WI38 (cell line): ENCODE data around the gene MB.

Experiments used
- H3K4me3 ChIP-seq: 2 replicates; pipeline ENCODE4 v1.5.1; 2011; ENCODE audit warnings: low read depth, mild to moderate bottlenecking, control low read depth, low read length
- TF ChIP-seq, protein P1 (sequence below): IDR thresholded peaks from 2 replicates; pipeline ENCODE4 v1.5.1; 2012; ENCODE audit warnings: low read depth, mild to moderate bottlenecking, control low read depth, low read length

Gene MB

DNA sequence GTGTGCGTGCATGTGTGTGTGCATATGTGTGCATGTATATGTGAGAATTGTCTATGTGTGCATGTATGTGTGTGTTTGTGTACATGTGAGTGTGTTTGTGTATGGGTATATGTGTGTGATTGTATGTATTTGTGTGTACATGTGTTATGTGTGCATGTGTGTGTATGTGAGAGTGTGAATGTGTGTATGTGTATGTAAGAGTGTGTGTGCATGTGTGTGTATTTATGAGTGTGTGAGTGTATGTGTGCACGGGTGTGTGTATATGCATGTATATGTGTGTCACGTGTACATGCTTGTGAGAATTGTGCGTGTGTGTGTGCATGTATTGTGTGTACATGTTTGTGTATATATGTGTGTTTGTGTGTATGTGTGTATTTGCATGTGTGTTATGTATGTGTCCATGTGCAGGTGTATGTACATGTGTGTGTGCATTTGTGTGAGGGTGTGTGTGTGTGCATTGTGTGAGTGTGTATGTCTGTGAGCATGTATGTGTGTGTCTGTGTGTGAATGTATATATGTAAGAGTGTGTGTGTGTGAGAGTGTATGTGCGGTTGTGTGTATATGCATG, 16.0 kb downstream of the MB start:
- H3K4me3 ChIP-seq: no peak overlapping the region
- TF ChIP-seq, protein P1, sequence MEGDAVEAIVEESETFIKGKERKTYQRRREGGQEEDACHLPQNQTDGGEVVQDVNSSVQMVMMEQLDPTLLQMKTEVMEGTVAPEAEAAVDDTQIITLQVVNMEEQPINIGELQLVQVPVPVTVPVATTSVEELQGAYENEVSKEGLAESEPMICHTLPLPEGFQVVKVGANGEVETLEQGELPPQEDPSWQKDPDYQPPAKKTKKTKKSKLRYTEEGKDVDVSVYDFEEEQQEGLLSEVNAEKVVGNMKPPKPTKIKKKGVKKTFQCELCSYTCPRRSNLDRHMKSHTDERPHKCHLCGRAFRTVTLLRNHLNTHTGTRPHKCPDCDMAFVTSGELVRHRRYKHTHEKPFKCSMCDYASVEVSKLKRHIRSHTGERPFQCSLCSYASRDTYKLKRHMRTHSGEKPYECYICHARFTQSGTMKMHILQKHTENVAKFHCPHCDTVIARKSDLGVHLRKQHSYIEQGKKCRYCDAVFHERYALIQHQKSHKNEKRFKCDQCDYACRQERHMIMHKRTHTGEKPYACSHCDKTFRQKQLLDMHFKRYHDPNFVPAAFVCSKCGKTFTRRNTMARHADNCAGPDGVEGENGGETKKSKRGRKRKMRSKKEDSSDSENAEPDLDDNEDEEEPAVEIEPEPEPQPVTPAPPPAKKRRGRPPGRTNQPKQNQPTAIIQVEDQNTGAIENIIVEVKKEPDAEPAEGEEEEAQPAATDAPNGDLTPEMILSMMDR: no peak

DNA sequence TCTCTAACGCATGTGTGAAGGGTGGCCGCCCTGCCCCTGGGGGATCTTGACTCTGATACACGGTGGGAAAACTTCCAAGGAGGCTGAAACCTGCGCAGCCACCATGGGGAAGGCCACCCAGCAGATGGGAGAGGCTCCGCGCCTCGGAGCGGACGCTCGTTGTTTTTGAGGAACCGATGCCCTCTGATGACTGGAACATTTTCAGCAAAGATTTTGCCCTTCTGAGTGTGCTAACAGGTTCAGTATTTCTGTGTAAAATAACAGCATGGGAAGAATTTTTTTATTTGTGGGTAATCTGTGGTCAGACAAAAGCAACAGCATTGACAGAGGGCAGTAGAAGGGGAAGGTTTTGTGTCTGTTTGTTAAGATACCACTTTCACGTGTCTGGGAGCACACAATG, 16.7 kb downstream of the MB start:
- TF ChIP-seq, protein P1: no peak
- H3K4me3 ChIP-seq: no peak overlapping the region

DNA sequence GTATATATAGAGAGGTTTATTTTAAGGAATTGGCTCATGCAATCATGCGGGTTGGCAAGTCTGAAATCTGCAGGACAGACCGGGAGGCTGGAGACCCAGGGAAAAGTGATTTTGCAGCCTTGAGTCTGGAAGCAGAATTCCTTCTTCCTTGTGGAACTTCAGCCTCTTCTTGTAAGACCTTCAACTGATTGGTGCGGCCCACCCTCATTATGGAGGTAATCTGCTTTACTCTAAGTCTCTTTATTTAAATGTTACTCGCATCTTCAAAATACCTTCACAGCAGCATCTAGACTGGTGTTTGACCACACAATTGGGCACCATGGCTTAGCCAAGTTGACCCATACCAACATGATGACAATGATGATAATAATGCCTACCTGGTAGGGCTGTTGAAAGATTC, 17.8 kb downstream of the MB start:
- TF ChIP-seq, protein P1: no peak
- no peak overlapping the region for H3K4me3 ChIP-seq

DNA sequence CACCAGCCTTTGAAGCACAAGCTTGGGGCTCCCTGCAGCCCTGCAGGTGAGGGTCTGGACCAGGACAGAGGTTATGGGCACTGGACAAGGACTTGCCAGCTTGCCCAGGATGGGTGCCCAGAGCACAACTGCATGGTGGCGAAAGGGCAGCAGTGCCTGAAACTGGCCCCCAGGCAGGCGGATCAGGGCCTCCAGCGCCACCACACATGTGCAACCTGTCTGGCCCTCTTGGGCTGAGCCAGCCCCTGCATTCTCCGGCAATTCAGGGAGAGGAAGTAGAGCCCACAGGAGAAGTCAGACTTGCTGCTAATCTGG, 18.8 kb downstream of the MB start:
- H3K4me3 ChIP-seq: no peak overlapping the region
- TF ChIP-seq, protein P1: no peak

DNA sequence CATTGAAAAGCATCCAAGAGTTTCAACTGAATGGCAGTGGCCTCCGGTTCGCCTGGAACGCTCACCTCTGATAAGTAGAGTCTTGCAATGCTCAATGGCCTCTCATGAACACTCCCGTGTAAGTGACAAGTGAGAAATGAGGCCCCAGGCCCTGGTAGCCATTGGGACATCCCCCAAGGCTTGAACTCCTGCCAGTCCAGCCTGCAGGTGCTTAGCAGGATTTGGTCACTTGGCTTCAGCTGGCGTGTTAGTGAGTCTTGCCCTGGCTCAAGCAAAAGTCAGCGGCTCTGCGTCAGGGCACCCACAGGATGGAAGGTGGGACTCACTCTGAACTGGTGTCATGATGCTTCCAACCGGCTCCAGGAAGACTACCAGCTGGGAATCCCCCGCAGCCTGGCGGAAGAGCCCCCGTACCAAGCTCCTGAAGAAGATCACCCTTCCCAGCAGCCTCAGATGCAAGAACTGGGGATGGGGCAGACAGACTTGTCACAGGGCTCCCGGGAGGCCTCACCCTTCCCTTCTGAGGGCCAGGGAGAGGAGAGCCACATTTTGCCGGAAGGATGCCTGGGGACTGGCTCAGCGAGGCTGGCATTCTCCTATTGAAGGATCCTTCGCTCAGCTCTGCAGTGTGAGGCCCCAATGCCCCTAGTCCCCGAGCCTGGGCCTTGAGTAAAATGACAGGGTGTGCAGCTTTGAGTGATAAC, 19.3 kb downstream of the MB start:
- TF ChIP-seq, protein P1: no peak
- no peak overlapping the region for H3K4me3 ChIP-seq

DNA sequence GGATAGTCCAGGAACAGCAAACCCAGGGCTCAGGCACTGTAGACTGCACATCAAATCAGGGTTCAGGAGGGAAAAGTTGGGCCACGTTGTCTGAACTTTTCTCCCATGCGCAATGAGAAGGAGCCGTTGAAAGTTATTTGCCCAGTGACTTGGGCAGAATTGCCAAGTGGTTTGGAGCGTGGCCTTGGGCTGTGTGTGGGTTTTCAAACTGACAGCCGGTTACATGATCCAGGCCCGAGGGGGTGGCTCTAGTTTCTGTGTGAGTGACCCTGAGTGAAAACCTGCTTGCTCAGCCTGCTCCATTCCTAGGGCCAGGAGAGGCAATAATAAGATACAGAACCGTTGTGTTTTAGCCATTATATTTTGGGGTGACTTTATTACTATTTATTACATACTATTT, 20.3 kb downstream of the MB start:
- TF ChIP-seq, protein P1: no peak
- no peak overlapping the region for H3K4me3 ChIP-seq

DNA sequence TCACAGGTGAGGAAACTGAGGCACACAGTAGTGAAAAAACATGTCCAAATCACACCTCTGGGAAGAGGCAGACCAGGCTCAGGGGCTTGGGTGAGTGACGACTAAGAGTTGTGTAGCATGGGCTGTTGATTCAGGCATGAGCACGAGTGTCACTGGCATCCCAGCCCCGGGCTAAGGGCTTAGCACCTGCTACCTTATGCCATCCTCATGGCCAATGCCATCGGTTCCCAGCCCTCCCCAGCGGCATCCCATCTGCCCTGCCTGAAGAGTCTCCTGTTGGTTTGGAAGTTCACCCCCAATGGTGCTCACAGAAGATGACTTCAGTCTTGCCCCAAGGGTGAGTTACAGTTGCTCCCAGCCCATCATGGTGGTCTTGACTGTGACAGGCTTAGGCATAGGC, 22.4 kb downstream of the MB start:
- H3K4me3 ChIP-seq: no peak overlapping the region
- TF ChIP-seq, protein P1: no peak
